Panc1 (cell line): ENCODE data around the gene TAS2R1. TPM values are rescaled to one million over a fixed set of nuclear protein-coding genes. Genes with fewer than 3 reads are reported as not detected.

Source experiments
- ATAC-seq: fragments of 200-7000 bp; cut with Tn5 transposase; 2 replicates; pipeline ENCODE4 v1.9.1; 2020; ENCODE audit warnings: mild to moderate bottlenecking, moderate library complexity
- BruUV-seq: library from RNA; stranded (reverse); fragments of 400-500 nt; replicated peaks from 2 replicates; lab custom pipeline; 2021; lab: Mats Ljungman, UMichigan
- CTCF ChIA-PET: fragments of 300-600 bp; sonication (Branson Sonifier 250); formaldehyde crosslinking; loops from one replicate; lab custom pipeline; 2022; ENCODE audit warnings: antibody characterized with exemption; lab: Charles Lee
- POLR2A ChIA-PET: fragments of 300-600 bp; sonication (Branson Sonifier 250); formaldehyde crosslinking; loops from one replicate; lab custom pipeline; 2022; ENCODE audit warnings: antibody characterized with exemption; lab: Charles Lee
- DNase-seq: peaks from one replicate; pipeline ENCODE4 v3.0.0-alpha.2; 2010; ENCODE audit warnings: low read depth, low spot score
- H3K27ac ChIP-seq: 2 replicates; pipeline ENCODE4 v1.5.1; 2011; ENCODE audit warnings: mild to moderate bottlenecking, low read length, inconsistent platforms
- H3K27me3 ChIP-seq: fragments of 200-500 bp; sonication (Bioruptor generic); 2 replicates; pipeline ENCODE4 v1.6.0; 2014; ENCODE audit warnings: low read length, inconsistent platforms; ENCODE audit not compliant: control insufficient read depth, insufficient read depth
- H3K36me3 ChIP-seq: fragments of 200-500 bp; sonication (Bioruptor generic); 2 replicates; pipeline ENCODE4 v1.5.1; 2014; ENCODE audit warnings: inconsistent platforms, mild to moderate bottlenecking, low read length, moderate library complexity; ENCODE audit not compliant: control insufficient read depth, insufficient read depth
- H3K4me1 ChIP-seq: 2 replicates; pipeline ENCODE4 v1.5.1; 2011; ENCODE audit warnings: inconsistent platforms, mild to moderate bottlenecking, low read length, moderate library complexity; ENCODE audit not compliant: control insufficient read depth, insufficient read depth
- H3K4me3 ChIP-seq, 2 experiments: 2 replicates each; pipeline ENCODE4 v1.5.1; 2011 to 2012; ENCODE audit warnings: low read depth in 2 of 2, low read length in 2 of 2, mild to moderate bottlenecking in 2 of 2, inconsistent platforms in 1 of 2, moderate library complexity in 1 of 2
- H3K9me3 ChIP-seq: fragments of 200-500 bp; sonication (Bioruptor generic); 2 replicates; pipeline ENCODE4 v1.5.1; 2014; ENCODE audit warnings: low read depth, mild to moderate bottlenecking, inconsistent platforms, low read length, moderate library complexity; ENCODE audit not compliant: control insufficient read depth, insufficient read depth
- POLR2AphosphoS5 ChIP-seq: IDR thresholded peaks from 2 replicates; pipeline ENCODE4 v1.6.1; 2012; ENCODE audit warnings: mild to moderate bottlenecking, low read depth, low read length, moderate library complexity
- REST ChIP-seq, 2 experiments: IDR thresholded peaks; 2 replicates each; pipeline ENCODE4 v1.6.1; 2011 to 2012; ENCODE audit warnings: low read depth in 2 of 2, control low read depth in 1 of 2, low read length in 1 of 2, mild to moderate bottlenecking in 1 of 2, moderate library complexity in 1 of 2; ENCODE audit not compliant: insufficient read depth in 1 of 2
- SIN3A ChIP-seq: IDR thresholded peaks from 2 replicates; pipeline ENCODE4 v1.6.1; 2012; ENCODE audit warnings: low read depth, mild to moderate bottlenecking, low read length, moderate library complexity, borderline replicate concordance; ENCODE audit not compliant: insufficient read depth
- TCF7L2 ChIP-seq: IDR thresholded peaks from 2 replicates; pipeline ENCODE4 v1.6.1; 2011; ENCODE audit warnings: mild to moderate bottlenecking, low read depth, low read length, inconsistent platforms
- in situ Hi-C: cut with HindIII; loops from 2 replicates; pipeline ENCODE4 v1.10.0; 2016; ENCODE audit warnings: low sequenced_read_pairs, low pct_unique_long_range_greater_than_20kb
- intact Hi-C: fragments of 100-400 bp; cut with micrococcal nuclease; formaldehyde crosslinking; loops from one replicate; pipeline ENCODE4 v1.10.0; 2022; ENCODE audit not compliant: unreplicated experiment
- total RNA-seq: library from RNA; stranded (reverse); gene quantifications from one replicate; pipeline ENCODE4 v1.2.1, GENCODE V29; 2021; ENCODE audit not compliant: unreplicated experiment
- TF ChIP-seq, protein P1 (sequence below): fragments of 450-650 bp; IDR thresholded peaks from 2 replicates; pipeline ENCODE4 v1.5.1; 2017; ENCODE audit warnings: mild to moderate bottlenecking

Gene TAS2R1
- total RNA-seq, 1 experiment from 2014 or later = not detected

DNA sequence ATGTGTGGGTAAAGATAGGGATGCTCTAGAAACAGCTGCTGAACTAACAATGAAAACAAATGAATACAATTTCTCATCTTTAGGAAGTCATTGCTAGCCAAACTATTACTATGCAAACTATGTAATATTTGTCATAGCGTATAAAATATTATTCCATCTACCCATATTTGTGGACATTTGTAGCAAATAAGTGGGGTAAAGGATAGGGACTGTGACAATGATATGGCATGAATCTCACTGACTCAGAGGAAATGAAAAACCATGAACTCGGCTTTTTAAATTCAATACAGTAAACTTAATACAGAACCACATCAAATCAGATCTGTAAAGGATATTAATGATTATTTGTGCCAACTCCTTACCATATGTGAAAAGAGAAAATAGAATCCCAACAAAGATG lies 16.7 kb upstream of the TAS2R1 start:
- TF ChIP-seq, protein P1, sequence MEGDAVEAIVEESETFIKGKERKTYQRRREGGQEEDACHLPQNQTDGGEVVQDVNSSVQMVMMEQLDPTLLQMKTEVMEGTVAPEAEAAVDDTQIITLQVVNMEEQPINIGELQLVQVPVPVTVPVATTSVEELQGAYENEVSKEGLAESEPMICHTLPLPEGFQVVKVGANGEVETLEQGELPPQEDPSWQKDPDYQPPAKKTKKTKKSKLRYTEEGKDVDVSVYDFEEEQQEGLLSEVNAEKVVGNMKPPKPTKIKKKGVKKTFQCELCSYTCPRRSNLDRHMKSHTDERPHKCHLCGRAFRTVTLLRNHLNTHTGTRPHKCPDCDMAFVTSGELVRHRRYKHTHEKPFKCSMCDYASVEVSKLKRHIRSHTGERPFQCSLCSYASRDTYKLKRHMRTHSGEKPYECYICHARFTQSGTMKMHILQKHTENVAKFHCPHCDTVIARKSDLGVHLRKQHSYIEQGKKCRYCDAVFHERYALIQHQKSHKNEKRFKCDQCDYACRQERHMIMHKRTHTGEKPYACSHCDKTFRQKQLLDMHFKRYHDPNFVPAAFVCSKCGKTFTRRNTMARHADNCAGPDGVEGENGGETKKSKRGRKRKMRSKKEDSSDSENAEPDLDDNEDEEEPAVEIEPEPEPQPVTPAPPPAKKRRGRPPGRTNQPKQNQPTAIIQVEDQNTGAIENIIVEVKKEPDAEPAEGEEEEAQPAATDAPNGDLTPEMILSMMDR = no peak
- TF ChIP-seq REST (IDR thresholded peaks at IDR 0.05; ENCODE audit: insufficient read depth in 1 of 2, low read depth in 2 of 2, low read length in 1 of 2) (no peak), POLR2AphosphoS5 (no peak), SIN3A (no peak), TCF7L2 (no peak)
- BruUV-seq = no TSS peak
- DNase-seq (no peak), ATAC-seq (no peak)
- Histone ChIP-seq H3K27ac (no peak overlapping the region), H3K9me3 (no peaks in the 10 kb centered on the region), H3K4me1 (no peaks in the 10 kb centered on the region), H3K4me3 (no peak overlapping the region), H3K36me3 (no peaks in the 10 kb centered on the region), H3K27me3 (no peaks in the 10 kb centered on the region)
- ChIA-PET POLR2A (no interaction called here), CTCF (no interaction called here)
- in situ Hi-C loops (no loop called here), intact Hi-C loops (no loop called here)

GRCh38 chr5:9644630-9645029 lies 14.5 kb upstream of the TAS2R1 start:
- ChIA-PET CTCF (no interaction called here), POLR2A (no interaction called here)
- TF ChIP-seq TCF7L2 = no peak
- TF ChIP-seq POLR2AphosphoS5 = no peak
- no peak for TF ChIP-seq SIN3A
- TF ChIP-seq, protein P1 = no peak
- no peaks in the 10 kb centered on the region for H3K9me3 ChIP-seq
- no peak overlapping the region for H3K27ac ChIP-seq
- H3K4me1 ChIP-seq = no peaks in the 10 kb centered on the region
- no peaks in the 10 kb centered on the region for H3K27me3 ChIP-seq
- intact Hi-C loops (no loop called here), in situ Hi-C loops (no loop called here)
- no peak for ATAC-seq
- no peak for DNase-seq
- no peaks in the 10 kb centered on the region for H3K36me3 ChIP-seq
- H3K4me3 ChIP-seq = no peak overlapping the region
- no TSS peak for BruUV-seq
